ENCODE results near the gene IGLL1.

DNA sequence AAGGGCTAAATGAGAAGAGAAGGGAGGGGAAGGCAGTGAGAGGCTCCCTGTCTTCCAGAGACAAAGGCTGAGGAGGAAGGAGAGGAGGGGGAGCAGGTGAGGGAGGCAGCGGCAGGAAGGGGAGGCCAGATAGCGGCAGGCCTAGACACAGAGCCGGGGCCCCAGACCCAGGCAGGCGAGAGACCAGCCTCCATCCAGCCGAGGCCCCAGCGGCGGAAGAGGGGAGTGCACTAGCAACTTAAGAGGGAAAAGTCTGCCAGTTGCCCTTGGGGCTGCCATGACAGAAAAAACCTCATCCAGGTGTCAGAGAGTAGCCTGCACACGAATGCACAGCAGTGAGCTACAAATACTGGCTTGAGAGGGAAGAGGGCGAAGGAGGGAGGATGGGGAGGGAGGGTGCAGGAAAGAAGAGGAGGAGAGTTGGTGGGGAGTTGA lies 46.7 kb downstream of the IGLL1 start:
- no peak for TF ChIP-seq EZH2 (IDR thresholded peaks at IDR 0.05; ENCODE audit: insufficient read depth, poor library complexity, severe bottlenecking)
- no peak for TF ChIP-seq EZH2phosphoT487 (IDR thresholded peaks at IDR 0.05; ENCODE audit: insufficient read depth, low read depth)

All from GM23248 (cell line).